NB4 (cell line): ENCODE data around the gene SLC9A4.

ENCODE experiments used
- DNase-seq: peaks from one replicate; pipeline ENCODE4 v3.0.0; 2010; ENCODE audit warnings: low read depth
- H3K4me3 ChIP-seq: one replicate; pipeline ENCODE4 v1.5.1; 2011; ENCODE audit warnings: mild to moderate bottlenecking, low read depth, low read length, moderate library complexity
- CTCF ChIP-seq: IDR thresholded peaks from one replicate; pipeline ENCODE4 v1.5.1; 2012; ENCODE audit warnings: low read depth, low read length
- MAX ChIP-seq: IDR thresholded peaks from 2 replicates; pipeline ENCODE4 v1.6.1; 2011; ENCODE audit warnings: low read depth, low read length
- MYC ChIP-seq: IDR thresholded peaks from 2 replicates; pipeline ENCODE4 v1.6.1; 2011; ENCODE audit warnings: low read depth, low read length
- POLR2A ChIP-seq: IDR thresholded peaks from 2 replicates; pipeline ENCODE4 v1.6.1; 2011; ENCODE audit warnings: mild to moderate bottlenecking; ENCODE audit not compliant: insufficient read length; ENCODE audit errors: extremely low read depth

SLC9A4 gene

GRCh38 chr2:102446936-102447335 is 26.1 kb upstream of the SLC9A4 start:
- TF ChIP-seq POLR2A, result no peak
- TF ChIP-seq MAX, result no peak
- no peak for TF ChIP-seq CTCF
- TF ChIP-seq MYC, result no peak
- no peak for DNase-seq
- H3K4me3 ChIP-seq, result no peak overlapping the region

GRCh38 chr2:102449370-102449974 is 23.6 kb upstream of the SLC9A4 start:
- DNase-seq, result peak; percentile 71
- H3K4me3 ChIP-seq, result no peak overlapping the region
- TF ChIP-seq CTCF, result peak; percentile 69
- no peak for TF ChIP-seq MYC

GRCh38 chr2:102451968-102452367 is 21.1 kb upstream of the SLC9A4 start:
- H3K4me3 ChIP-seq, result no peak overlapping the region
- TF ChIP-seq POLR2A (no peak), CTCF (no peak), MAX (no peak), MYC (no peak)
- DNase-seq, result no peak

- DNase-seq, result no peak
- H3K4me3 ChIP-seq, result no peak overlapping the region
- TF ChIP-seq POLR2A (no peak), MYC (no peak), CTCF (no peak), MAX (no peak)
Measured at GRCh38 chr2:102453501-102453900, 19.5 kb upstream of the SLC9A4 start.

- H3K4me3 ChIP-seq, result no peak overlapping the region
- TF ChIP-seq MAX, result no peak
- TF ChIP-seq MYC, result no peak
- TF ChIP-seq CTCF, result no peak
- TF ChIP-seq POLR2A, result no peak
- no peak for DNase-seq
Measured at GRCh38 chr2:102455061-102455670, 17.9 kb upstream of the SLC9A4 start.
